Endodermal cell (in vitro differentiated cells): ENCODE results near the gene COL23A1. TPM values are rescaled to one million over a fixed set of nuclear protein-coding genes. Genes with fewer than 3 reads are reported as not detected.

ENCODE experiments used
- DNase-seq: peaks from one replicate; pipeline ENCODE4 v3.0.0-alpha.2; 2017
- H3K27ac ChIP-seq: 2 replicates; pipeline ENCODE4 v1.5.1; 2013; ENCODE audit warnings: mild to moderate bottlenecking, low read depth, low read length, moderate library complexity
- H3K27me3 ChIP-seq: 2 replicates; pipeline ENCODE4 v1.6.1; 2013; ENCODE audit warnings: mild to moderate bottlenecking, low read length, moderate library complexity; ENCODE audit not compliant: insufficient read depth, control insufficient read depth, poor library complexity, severe bottlenecking
- H3K36me3 ChIP-seq: 2 replicates; pipeline ENCODE4 v1.7.0; 2013; ENCODE audit warnings: mild to moderate bottlenecking, low read length, moderate library complexity; ENCODE audit not compliant: control insufficient read depth, insufficient read depth
- H3K4me1 ChIP-seq: one replicate; pipeline ENCODE4 v1.7.0; 2013; ENCODE audit warnings: low read length; ENCODE audit not compliant: control insufficient read depth, insufficient read depth
- H3K4me3 ChIP-seq: 2 replicates; pipeline ENCODE4 v1.5.1; 2013; ENCODE audit warnings: mild to moderate bottlenecking, low read length, moderate library complexity
- H3K9ac ChIP-seq: 2 replicates; pipeline ENCODE4 v1.6.1; 2013; ENCODE audit warnings: mild to moderate bottlenecking, low read length, moderate library complexity; ENCODE audit not compliant: poor library complexity, severe bottlenecking; ENCODE audit errors: extremely low read depth
- H3K9me3 ChIP-seq: 2 replicates; pipeline ENCODE4 v1.6.1; 2013; ENCODE audit warnings: mild to moderate bottlenecking, low read length, moderate library complexity; ENCODE audit not compliant: control insufficient read depth
- H3K27ac Mint-ChIP-seq: 2 replicates; pipeline ENCODE4 v1.8.0; 2020; ENCODE audit warnings: mixed read lengths
- H3K27me3 Mint-ChIP-seq: 2 replicates; pipeline ENCODE4 v1.8.0; 2021; ENCODE audit warnings: mild to moderate bottlenecking, mixed read lengths; ENCODE audit not compliant: insufficient read depth
- H3K36me3 Mint-ChIP-seq: 2 replicates; pipeline ENCODE4 v1.8.0; 2020; ENCODE audit warnings: low read depth, mixed read lengths
- H3K4me1 Mint-ChIP-seq: 2 replicates; pipeline ENCODE4 v1.8.0; 2020; ENCODE audit warnings: mixed read lengths
- H3K4me3 Mint-ChIP-seq: 2 replicates; pipeline ENCODE4 v1.8.0; 2020; ENCODE audit warnings: mild to moderate bottlenecking, moderate library complexity, mixed read lengths
- H3K9me3 Mint-ChIP-seq: 2 replicates; pipeline ENCODE4 v1.8.0; 2020; ENCODE audit warnings: mild to moderate bottlenecking, mixed read lengths
- CTCF ChIP-seq: fragments of 200-600 bp; sonication (generic); conservative IDR thresholded peaks from 2 replicates; pipeline ENCODE4 v1.5.0; 2021; ENCODE audit warnings: antibody characterized with exemption, mild to moderate bottlenecking
- WGBS, 2 experiments: methylation state at CpG; one replicate each; pipeline versions ENCODE4 v1.1.5 to v1.1.7; 2013; ENCODE audit warnings: missing lambda C conversion rate in 2 of 2, mixed read lengths in 1 of 2; ENCODE audit not compliant: insufficient coverage in 1 of 2, insufficient read length in 1 of 2; 5-methylcytosine and 5-hydroxymethylcytosine counted together
- total RNA-seq, 2 donors: library from RNA; stranded (reverse); fragmentation: NEBNext Ultra II Directional in 1 of 2; extraction: Animal tissue kit (Norgen Biotek cat#: 25700) in 1 of 2; gene quantifications; 2 replicates in 1 of 2; 3 replicates in 1 of 2; pipeline ENCODE4 v1.2.1, GENCODE V29; 2021

COL23A1 gene
- total RNA-seq, 2 donors from 2014 or later: 50.2 to 71.3 TPM

- Histone ChIP-seq H3K4me1 (peaks cover 11% of the 10 kb centered on the region), H3K27ac (no peak overlapping the region), H3K36me3 (no peaks in the 10 kb centered on the region), H3K27me3 (no peaks in the 10 kb centered on the region), H3K9ac (no peak overlapping the region), H3K4me3 (no peak overlapping the region), H3K9me3 (no peaks in the 10 kb centered on the region)
- 91 to 94% methylated on average over 8 to 9 of the region's 9 CpGs for WGBS, 2 experiments
- H3K4me3 Mint-ChIP-seq: no peak overlapping the region
- H3K9me3 Mint-ChIP-seq: no peaks in the 10 kb centered on the region
- peaks cover 26% of the 10 kb centered on the region for H3K4me1 Mint-ChIP-seq
- peaks cover 4% of the 10 kb centered on the region for H3K36me3 Mint-ChIP-seq
- no peak for DNase-seq
- H3K27ac Mint-ChIP-seq: no peak overlapping the region
- TF ChIP-seq CTCF: no peak
- no peaks in the 10 kb centered on the region for H3K27me3 Mint-ChIP-seq
Observed at GRCh38 chr5:178483620-178484019, 106.6 kb downstream of the COL23A1 start.

DNA sequence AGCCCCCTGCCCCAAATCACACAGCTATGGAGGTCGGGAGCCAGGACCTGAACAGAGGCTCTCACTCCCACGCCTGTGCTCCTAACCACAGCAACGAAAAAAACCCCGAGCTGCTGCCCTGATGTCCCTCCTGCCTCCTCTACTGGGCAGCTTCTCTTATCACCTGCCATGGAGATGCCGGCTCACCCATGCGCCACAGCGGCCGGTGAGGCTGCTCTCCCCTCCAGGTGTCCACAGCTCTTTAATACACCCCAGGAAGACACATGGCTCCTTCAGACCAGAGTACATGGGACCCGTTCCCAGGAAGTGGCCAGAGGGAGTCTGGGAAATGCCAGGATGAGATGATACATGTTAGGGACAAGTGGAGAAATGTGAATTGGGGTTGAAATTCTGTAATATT, 110.9 kb downstream of the COL23A1 start:
- Mint-ChIP-seq H3K4me1 (peaks cover 4% of the 10 kb centered on the region), H3K4me3 (no peak overlapping the region), H3K27me3 (no peaks in the 10 kb centered on the region), H3K36me3 (peaks cover 11% of the 10 kb centered on the region), H3K9me3 (peaks cover 14% of the 10 kb centered on the region), H3K27ac (no peak overlapping the region)
- H3K9ac ChIP-seq: no peak overlapping the region
- peaks cover 14% of the 10 kb centered on the region for H3K9me3 ChIP-seq
- no peaks in the 10 kb centered on the region for H3K36me3 ChIP-seq
- no peaks in the 10 kb centered on the region for H3K4me1 ChIP-seq
- DNase-seq: no peak
- H3K27ac ChIP-seq: no peak overlapping the region
- WGBS, 2 experiments: 94 to 100% methylated on average over 1 to 9 of the region's 9 CpGs
- H3K4me3 ChIP-seq: no peak overlapping the region
- no peaks in the 10 kb centered on the region for H3K27me3 ChIP-seq
- no peak for TF ChIP-seq CTCF

GRCh38 chr5:178478370-178478769, 111.8 kb downstream of the COL23A1 start:
- Mint-ChIP-seq H3K4me1 (peaks cover 4% of the 10 kb centered on the region), H3K9me3 (peaks cover 14% of the 10 kb centered on the region), H3K27ac (no peak overlapping the region), H3K36me3 (peaks cover 11% of the 10 kb centered on the region), H3K4me3 (no peak overlapping the region), H3K27me3 (no peaks in the 10 kb centered on the region)
- Histone ChIP-seq H3K4me3 (no peak overlapping the region), H3K4me1 (no peaks in the 10 kb centered on the region), H3K9ac (no peak overlapping the region), H3K9me3 (peaks cover 14% of the 10 kb centered on the region), H3K36me3 (no peaks in the 10 kb centered on the region), H3K27me3 (no peaks in the 10 kb centered on the region), H3K27ac (no peak overlapping the region)
- no peak for TF ChIP-seq CTCF
- DNase-seq: no peak
- 88% methylated on average over 5 of the region's 5 CpGs for WGBS, 2 experiments
